A673 (cell line): ENCODE results near the gene POLR3K. TPM values are rescaled to one million over a fixed set of nuclear protein-coding genes. Genes with fewer than 3 reads are reported as not detected.

Experiments
- BruUV-seq: library from RNA; stranded (reverse); fragments of 400-500 nt; replicated peaks from 2 replicates; lab custom pipeline; 2021; lab: Mats Ljungman, UMichigan
- CTCF ChIA-PET: fragments of 300-600 bp; sonication (Branson Sonifier 250); formaldehyde crosslinking; loops from one replicate; lab custom pipeline; 2022; ENCODE audit warnings: antibody characterized with exemption; lab: Charles Lee
- POLR2A ChIA-PET: fragments of 300-600 bp; sonication (Branson Sonifier 250); formaldehyde crosslinking; loops from one replicate; lab custom pipeline; 2022; ENCODE audit warnings: antibody characterized with exemption; ENCODE audit not compliant: low non-redundant PET; lab: Charles Lee
- DNase-seq: peaks from one replicate; pipeline ENCODE4 v3.0.0-alpha.2; 2015; ENCODE audit warnings: low spot score
- H3K27ac ChIP-seq: fragments of 200-600 bp; sonication (generic); 2 replicates; pipeline ENCODE4 v1.5.1; 2016; ENCODE audit warnings: mixed run types, low read depth, mild to moderate bottlenecking, mixed read lengths, antibody characterized with exemption, low read length; ENCODE audit not compliant: poor library complexity, severe bottlenecking
- H3K27me3 ChIP-seq: fragments of 200-600 bp; sonication (generic); replicated peaks from 2 replicates; pipeline ENCODE4 v1.6.1; 2017; ENCODE audit warnings: mixed run types, low read depth, mild to moderate bottlenecking, mixed read lengths, antibody characterized with exemption, low read length; ENCODE audit not compliant: insufficient read depth, poor library complexity
- H3K36me3 ChIP-seq: fragments of 200-600 bp; sonication (generic); 2 replicates; pipeline ENCODE4 v1.6.1; 2016; ENCODE audit warnings: mixed run types, mild to moderate bottlenecking, mixed read lengths, antibody characterized with exemption, low read length; ENCODE audit not compliant: insufficient read depth, poor library complexity, severe bottlenecking
- H3K4me1 ChIP-seq: fragments of 200-600 bp; sonication (generic); 2 replicates; pipeline ENCODE4 v1.6.1; 2017; ENCODE audit warnings: mixed run types, mild to moderate bottlenecking, mixed read lengths, antibody characterized with exemption, low read length; ENCODE audit not compliant: insufficient read depth, poor library complexity, severe bottlenecking
- H3K4me3 ChIP-seq: fragments of 200-600 bp; sonication (generic); 2 replicates; pipeline ENCODE4 v1.5.1; 2016; ENCODE audit warnings: low read depth, mixed run types, mild to moderate bottlenecking, mixed read lengths, low read length; ENCODE audit not compliant: poor library complexity, severe bottlenecking
- H3K9me3 ChIP-seq: fragments of 200-600 bp; sonication (generic); 2 replicates; pipeline ENCODE4 v1.6.1; 2016; ENCODE audit warnings: mixed run types, low read depth, mild to moderate bottlenecking, mixed read lengths, antibody characterized with exemption, low read length; ENCODE audit not compliant: poor library complexity, severe bottlenecking
- EZH2 ChIP-seq: fragments of 200-600 bp; sonication (generic); IDR thresholded peaks from 2 replicates; pipeline ENCODE4 v1.6.1; 2017; ENCODE audit warnings: borderline replicate concordance, low read depth, mild to moderate bottlenecking, mixed read lengths, antibody characterized with exemption, low read length; ENCODE audit not compliant: poor library complexity, severe bottlenecking
- intact Hi-C: fragments of 100-400 bp; cut with micrococcal nuclease; formaldehyde crosslinking; loops from one replicate; pipeline ENCODE4 v1.10.0; 2022; ENCODE audit not compliant: unreplicated experiment
- total RNA-seq: library from RNA; stranded (reverse); gene quantifications from 2 replicates; pipeline ENCODE4 v1.2.3, GENCODE V29; 2021
- TF ChIP-seq, protein P1 (sequence below): fragments of 300-800, 200-600 bp; sonication (generic); conservative IDR thresholded peaks from 2 replicates; pipeline ENCODE4 v1.5.1; 2017; ENCODE audit warnings: low read depth, mild to moderate bottlenecking, antibody characterized with exemption, low read length, moderate library complexity, mixed read lengths

POLR3K gene
- total RNA-seq, 1 experiment from 2014 or later, result 48.5 TPM

DNA sequence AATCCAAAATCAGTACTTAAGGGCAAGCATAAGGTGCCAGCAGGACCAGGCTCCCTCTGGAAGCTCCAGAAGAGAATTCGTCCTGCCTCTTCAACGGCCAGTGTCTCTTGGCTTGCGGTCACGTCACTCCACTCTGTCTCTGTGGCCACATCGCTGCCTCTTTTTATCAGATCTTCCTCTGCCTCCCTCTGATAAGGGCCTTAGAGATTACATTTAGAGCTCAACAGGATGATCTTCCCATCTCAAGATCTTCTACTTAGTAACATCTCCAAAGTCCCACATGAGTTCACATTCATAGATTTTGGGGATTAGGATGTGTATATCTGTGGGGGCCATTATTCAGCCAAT is 41.5 kb upstream of the POLR3K start:
- peaks cover 16% of the 10 kb centered on the region for H3K36me3 ChIP-seq
- no TSS peak for BruUV-seq
- TF ChIP-seq, protein P1, sequence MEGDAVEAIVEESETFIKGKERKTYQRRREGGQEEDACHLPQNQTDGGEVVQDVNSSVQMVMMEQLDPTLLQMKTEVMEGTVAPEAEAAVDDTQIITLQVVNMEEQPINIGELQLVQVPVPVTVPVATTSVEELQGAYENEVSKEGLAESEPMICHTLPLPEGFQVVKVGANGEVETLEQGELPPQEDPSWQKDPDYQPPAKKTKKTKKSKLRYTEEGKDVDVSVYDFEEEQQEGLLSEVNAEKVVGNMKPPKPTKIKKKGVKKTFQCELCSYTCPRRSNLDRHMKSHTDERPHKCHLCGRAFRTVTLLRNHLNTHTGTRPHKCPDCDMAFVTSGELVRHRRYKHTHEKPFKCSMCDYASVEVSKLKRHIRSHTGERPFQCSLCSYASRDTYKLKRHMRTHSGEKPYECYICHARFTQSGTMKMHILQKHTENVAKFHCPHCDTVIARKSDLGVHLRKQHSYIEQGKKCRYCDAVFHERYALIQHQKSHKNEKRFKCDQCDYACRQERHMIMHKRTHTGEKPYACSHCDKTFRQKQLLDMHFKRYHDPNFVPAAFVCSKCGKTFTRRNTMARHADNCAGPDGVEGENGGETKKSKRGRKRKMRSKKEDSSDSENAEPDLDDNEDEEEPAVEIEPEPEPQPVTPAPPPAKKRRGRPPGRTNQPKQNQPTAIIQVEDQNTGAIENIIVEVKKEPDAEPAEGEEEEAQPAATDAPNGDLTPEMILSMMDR, result no peak
- no peak for TF ChIP-seq EZH2
- DNase-seq, result no peak
- intact Hi-C loops, result no loop called here
- POLR2A ChIA-PET, result interaction anchor here (0.6 kb wide), 1 partner anchor 31 kb away, joined by 3 read pairs; no protein-coding TSS in a partner anchor
- CTCF ChIA-PET, result interaction anchor here (1.1 to 4.2 kb wide), 2 partner anchors 12 to 28 kb away, joined by 3 to 41 read pairs; no protein-coding TSS in a partner anchor
- no peaks in the 10 kb centered on the region for H3K9me3 ChIP-seq
- H3K27ac ChIP-seq, result no peak overlapping the region
- no peak overlapping the region for H3K4me3 ChIP-seq
- H3K4me1 ChIP-seq, result peaks cover 18% of the 10 kb centered on the region
- H3K27me3 ChIP-seq, result no peaks in the 10 kb centered on the region

DNA sequence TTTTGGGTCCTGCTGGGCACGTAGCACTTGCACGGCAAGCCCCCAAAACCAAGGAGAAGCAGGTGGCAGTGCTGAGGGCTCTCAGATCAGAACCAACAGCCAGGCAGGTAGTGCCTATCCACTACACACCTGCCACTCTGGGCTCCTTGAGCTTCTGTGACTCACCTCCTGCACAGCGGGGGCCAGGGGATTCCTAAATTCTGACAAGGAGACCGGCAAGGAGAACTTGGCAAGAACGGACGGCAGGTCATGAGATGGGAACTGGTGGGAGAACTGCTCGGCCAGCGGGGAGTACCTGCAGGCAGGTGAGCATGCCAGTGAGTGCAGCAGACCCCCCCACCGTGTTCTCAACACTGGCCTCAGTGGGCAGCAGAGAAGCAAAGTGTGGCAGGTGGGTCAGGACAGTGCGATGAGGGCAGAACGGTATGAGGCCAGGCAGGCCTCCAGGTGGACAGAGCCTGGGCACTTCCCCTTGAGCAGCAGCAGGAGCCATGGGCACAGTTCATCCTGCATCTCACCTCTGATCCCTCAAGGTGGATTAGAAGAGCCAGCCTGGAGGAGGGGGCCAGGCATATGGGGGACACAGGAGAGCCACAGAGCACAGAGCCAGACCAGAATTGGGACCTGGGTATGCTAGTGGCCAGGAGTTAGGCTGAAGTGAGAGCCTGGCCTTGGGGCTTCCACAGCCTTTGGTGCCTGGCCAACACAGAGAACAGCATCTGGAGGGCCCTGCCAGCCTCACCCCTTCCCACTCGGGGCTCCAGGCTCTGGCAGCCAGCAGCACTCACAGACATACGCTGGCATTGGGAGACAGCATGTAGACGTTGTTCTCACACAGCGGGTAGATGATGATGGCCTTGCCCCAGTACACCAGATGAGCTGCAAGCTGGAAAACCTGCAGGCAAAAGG is 39.3 kb upstream of the POLR3K start:
- ChIA-PET POLR2A (no interaction called here), CTCF (interaction anchor here (1.0 to 1.5 kb wide), 2 partner anchors 27 kb away, joined by 3 to 12 read pairs; no protein-coding TSS in a partner anchor)
- Histone ChIP-seq H3K36me3 (peaks cover 28% of the 10 kb centered on the region), H3K27me3 (no peaks in the 10 kb centered on the region), H3K4me3 (no peak overlapping the region), H3K4me1 (peaks cover 18% of the 10 kb centered on the region), H3K9me3 (no peaks in the 10 kb centered on the region), H3K27ac (peak overlapping the region; percentile 82)
- no TSS peak for BruUV-seq
- TF ChIP-seq EZH2, result no peak
- TF ChIP-seq, protein P1, result no peak
- DNase-seq, result no peak
- intact Hi-C loops, result no loop called here

DNA sequence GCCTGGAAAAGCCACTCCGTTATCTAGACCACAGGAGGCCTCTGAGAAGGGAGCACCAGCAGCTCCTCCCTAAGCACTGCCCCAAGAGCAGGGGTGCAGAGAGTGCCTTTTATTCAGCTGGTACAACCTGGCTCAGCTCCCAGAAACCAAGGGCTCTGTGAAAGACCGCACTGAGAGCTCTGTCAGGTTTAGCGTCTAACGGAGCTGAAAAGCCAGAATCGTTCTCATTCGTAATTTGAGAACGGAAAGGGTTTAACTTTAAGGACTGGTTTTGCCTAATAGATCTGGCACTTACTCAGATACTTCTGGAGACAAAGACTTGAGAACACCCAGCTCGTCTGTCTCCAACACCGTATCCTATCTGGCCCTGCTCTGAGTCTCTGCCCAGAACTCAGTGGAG is 38.1 kb upstream of the POLR3K start:
- peak; percentile 92 for DNase-seq
- ChIA-PET CTCF (interaction anchor here (0.6 to 1.5 kb wide), 4 partner anchors 16 to 271 kb away, joined by 3 to 14 read pairs (median 8); no protein-coding TSS in a partner anchor), POLR2A (no interaction called here)
- no TSS peak for BruUV-seq
- no peak overlapping the region for H3K4me3 ChIP-seq
- peaks cover 27% of the 10 kb centered on the region for H3K36me3 ChIP-seq
- no peaks in the 10 kb centered on the region for H3K27me3 ChIP-seq
- intact Hi-C loops, result no loop called here
- TF ChIP-seq, protein P1, result no peak
- no peak for TF ChIP-seq EZH2
- no peaks in the 10 kb centered on the region for H3K9me3 ChIP-seq
- peaks cover 18% of the 10 kb centered on the region for H3K4me1 ChIP-seq
- peak overlapping the region; percentile 82 for H3K27ac ChIP-seq
